ENCODE measurements around the gene PTGIR. TPM values are rescaled to one million over a fixed set of nuclear protein-coding genes. Genes with fewer than 3 reads are reported as not detected.

The PTGIR gene
- total and polyA plus RNA-seq, 2 of the 4 experiments (the other 2 are of a cell fraction) = 0.54 to 5.3 TPM

- 92% methylated on average over 2 of the region's 7 CpGs; no CpG with 5 or more reads in 1 of the 2 experiments for WGBS, 2 experiments (ENCODE audit: extremely low coverage in 2 of 2, insufficient read length in 1 of 2)
- Histone ChIP-seq H3K4me2 (ENCODE audit: low read depth, low read length) (no peak overlapping the region), H4K8ac (ENCODE audit: low read depth in 2 of 2, low read length in 2 of 2) (no peak overlapping the region), H3K36me3 (ENCODE audit: control insufficient read depth, insufficient read depth, low read length) (peaks cover 7% of the 10 kb centered on the region; the same call in 1 of the 2 replicates), H3K4ac (ENCODE audit: low read depth, low read length) (no peak overlapping the region), H2BK5ac (ENCODE audit: low read depth, low read length, poor library complexity, severe bottlenecking) (no peak overlapping the region), H3K23ac (ENCODE audit: low read depth, low read length) (no peak overlapping the region), H4K5ac (ENCODE audit: low read depth, low read length) (no peak overlapping the region), H3K27me3 (ENCODE audit: control insufficient read depth, insufficient read depth, low read length) (no peaks in the 10 kb centered on the region), H3K9me3 (ENCODE audit: control insufficient read depth, insufficient read depth, low read length) (peaks cover 7% of the 10 kb centered on the region), H3K79me1 (ENCODE audit: low read depth in 1 of 2, low read length in 2 of 2) (no peaks in the 10 kb centered on the region), H3K27ac (ENCODE audit: insufficient read depth, low read length) (no peak overlapping the region), H2BK120ac (ENCODE audit: low read depth, low read length) (no peak overlapping the region), H3K56ac (ENCODE audit: extremely low read depth, insufficient read depth, low read length) (no peak overlapping the region), H3K14ac (replicated peaks; ENCODE audit: low read depth, low read length) (no peak overlapping the region), H2AK9ac (replicated peaks; ENCODE audit: low read depth, low read length, poor library complexity) (no peak overlapping the region), H3K18ac (ENCODE audit: low read depth, low read length) (no peak overlapping the region), H2AK5ac (ENCODE audit: low read depth, low read length) (no peak overlapping the region), H2AFZ (replicated peaks; ENCODE audit: low read length, poor library complexity) (no peak overlapping the region), H3K9ac (ENCODE audit: low read depth, low read length) (no peak overlapping the region), H4K91ac (ENCODE audit: insufficient read depth, low read depth, low read length) (no peak overlapping the region), H3K9me1 (ENCODE audit: insufficient read depth, low read length) (0 out of 2 replicates have a peak, but pooled peaks cover 3% of the 10 kb centered on the region), H4K20me1 (ENCODE audit: insufficient read depth, low read length) (no peaks in the 10 kb centered on the region), H3K4me3 (ENCODE audit: insufficient read depth, low read depth, low read length) (no peak overlapping the region), H2BK20ac (ENCODE audit: low read depth, low read length) (no peak overlapping the region), H2BK15ac (ENCODE audit: low read depth, low read length) (no peak overlapping the region), H3K4me1 (ENCODE audit: control insufficient read depth, insufficient read depth, low read length) (no peaks in the 10 kb centered on the region)
- ATAC-seq (ENCODE audit: low read depth) (no peak), DNase-seq (no peak)
- CTCF ChIA-PET = no interaction called here
- BruUV-seq (replicated peaks) = no TSS peak
- POLR2A ChIA-PET (ENCODE audit: unreplicated experiment) = no interaction called here
- intact Hi-C loops (cut with micrococcal nuclease) (no loop called here), in situ Hi-C loops (cut with MboI; ENCODE audit: low sequenced_read_pairs) (no loop called here), dilution Hi-C loops (cut with HindIII; ENCODE audit: low sequenced_read_pairs, unreplicated experiment) (no loop called here)
- TF ChIP-seq, protein P1, sequence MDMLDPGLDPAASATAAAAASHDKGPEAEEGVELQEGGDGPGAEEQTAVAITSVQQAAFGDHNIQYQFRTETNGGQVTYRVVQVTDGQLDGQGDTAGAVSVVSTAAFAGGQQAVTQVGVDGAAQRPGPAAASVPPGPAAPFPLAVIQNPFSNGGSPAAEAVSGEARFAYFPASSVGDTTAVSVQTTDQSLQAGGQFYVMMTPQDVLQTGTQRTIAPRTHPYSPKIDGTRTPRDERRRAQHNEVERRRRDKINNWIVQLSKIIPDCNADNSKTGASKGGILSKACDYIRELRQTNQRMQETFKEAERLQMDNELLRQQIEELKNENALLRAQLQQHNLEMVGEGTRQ (IDR thresholded peaks at IDR 0.05; ENCODE audit: low read depth, low read length) = no peak
- TF ChIP-seq NFE2L2 (IDR thresholded peaks at IDR 0.05; ENCODE audit: low read depth, low read length) (no peak), MAZ (IDR thresholded peaks at IDR 0.05; ENCODE audit: borderline replicate concordance, low read depth, low read length) (no peak), FOS (IDR thresholded peaks at IDR 0.05; ENCODE audit: low read depth, low read length) (no peak), CHD1 (IDR thresholded peaks at IDR 0.05; ENCODE audit: low read depth, low read length) (no peak)
- TF ChIP-seq, protein P2, sequence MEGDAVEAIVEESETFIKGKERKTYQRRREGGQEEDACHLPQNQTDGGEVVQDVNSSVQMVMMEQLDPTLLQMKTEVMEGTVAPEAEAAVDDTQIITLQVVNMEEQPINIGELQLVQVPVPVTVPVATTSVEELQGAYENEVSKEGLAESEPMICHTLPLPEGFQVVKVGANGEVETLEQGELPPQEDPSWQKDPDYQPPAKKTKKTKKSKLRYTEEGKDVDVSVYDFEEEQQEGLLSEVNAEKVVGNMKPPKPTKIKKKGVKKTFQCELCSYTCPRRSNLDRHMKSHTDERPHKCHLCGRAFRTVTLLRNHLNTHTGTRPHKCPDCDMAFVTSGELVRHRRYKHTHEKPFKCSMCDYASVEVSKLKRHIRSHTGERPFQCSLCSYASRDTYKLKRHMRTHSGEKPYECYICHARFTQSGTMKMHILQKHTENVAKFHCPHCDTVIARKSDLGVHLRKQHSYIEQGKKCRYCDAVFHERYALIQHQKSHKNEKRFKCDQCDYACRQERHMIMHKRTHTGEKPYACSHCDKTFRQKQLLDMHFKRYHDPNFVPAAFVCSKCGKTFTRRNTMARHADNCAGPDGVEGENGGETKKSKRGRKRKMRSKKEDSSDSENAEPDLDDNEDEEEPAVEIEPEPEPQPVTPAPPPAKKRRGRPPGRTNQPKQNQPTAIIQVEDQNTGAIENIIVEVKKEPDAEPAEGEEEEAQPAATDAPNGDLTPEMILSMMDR (conservative IDR thresholded peaks at IDR 0.05; ENCODE audit: low read depth, low read length) = no peak
Observed at GRCh38 chr19:46650445-46650844, 25.6 kb upstream of the PTGIR start.
